GM21737 (cell line): Measurements from ENCODE around the gene SLC15A1.
"Not testable (repeated sequence)": the region's sequence is repeated elsewhere in the genome, so short reads cannot be mapped to it uniquely, and the experiment has no call there.

Source experiments
- ATAC-seq: cut with Tn5 transposase; IDR thresholded peaks from one replicate; pipeline ENCODE4 v1.9.1; 2021; ENCODE audit warnings: mild to moderate bottlenecking, moderate library complexity; ENCODE audit not compliant: unreplicated experiment

The SLC15A1 gene

DNA sequence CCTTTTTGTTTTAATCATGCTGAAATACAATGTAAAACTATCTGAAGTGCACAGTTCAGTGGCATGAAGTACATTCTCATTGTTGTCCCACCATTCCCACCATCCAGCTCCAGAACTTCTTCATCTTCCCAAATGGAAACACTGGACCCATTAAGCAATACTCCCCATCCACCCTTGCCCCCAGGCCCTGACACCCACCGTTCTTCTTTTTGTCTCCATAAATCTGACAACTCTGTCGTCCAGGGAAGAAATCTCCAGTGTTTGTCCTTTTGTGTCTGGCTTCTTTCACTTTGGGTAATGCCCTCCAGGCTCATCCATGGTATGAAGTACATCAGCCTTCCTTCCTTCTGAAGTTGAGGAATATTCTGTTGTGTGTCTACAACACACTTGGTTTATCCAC, 2.6 kb upstream of the SLC15A1 start:
- no peak for ATAC-seq

- not testable (repeated sequence) for ATAC-seq
Measured at GRCh38 chr13:98754468-98754867, 2.0 kb upstream of the SLC15A1 start.

GRCh38 chr13:98751861-98752466, 508 bp downstream of the SLC15A1 start:
- no peak for ATAC-seq

GRCh38 chr13:98751367-98751782, 1.1 kb downstream of the SLC15A1 start:
- no peak for ATAC-seq

DNA sequence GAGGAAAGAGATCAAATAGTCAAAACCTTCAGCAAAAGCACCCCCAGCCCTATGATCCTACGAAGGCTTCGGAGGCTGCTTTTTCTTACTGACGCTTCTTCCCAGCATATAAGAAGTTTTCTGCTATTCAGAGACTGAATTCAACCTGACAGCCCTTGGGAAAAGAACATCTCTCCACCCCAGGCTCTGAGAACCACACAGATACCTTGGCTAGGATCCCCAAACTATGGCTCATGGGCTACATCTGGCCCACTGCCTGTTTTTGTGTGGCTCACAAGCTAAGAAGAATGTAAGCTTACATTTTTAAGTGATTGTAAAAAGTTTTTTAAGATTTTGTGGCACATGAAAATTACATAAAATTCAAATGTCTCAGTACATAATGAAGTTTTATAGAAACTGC, 3.0 kb downstream of the SLC15A1 start:
- ATAC-seq = no peak

GRCh38 chr13:98746968-98747367, 5.5 kb downstream of the SLC15A1 start:
- ATAC-seq = no peak

GRCh38 chr13:98743377-98743776, 9.1 kb downstream of the SLC15A1 start:
- ATAC-seq = no peak

GRCh38 chr13:98742961-98743360, 9.5 kb downstream of the SLC15A1 start:
- ATAC-seq = no peak

DNA sequence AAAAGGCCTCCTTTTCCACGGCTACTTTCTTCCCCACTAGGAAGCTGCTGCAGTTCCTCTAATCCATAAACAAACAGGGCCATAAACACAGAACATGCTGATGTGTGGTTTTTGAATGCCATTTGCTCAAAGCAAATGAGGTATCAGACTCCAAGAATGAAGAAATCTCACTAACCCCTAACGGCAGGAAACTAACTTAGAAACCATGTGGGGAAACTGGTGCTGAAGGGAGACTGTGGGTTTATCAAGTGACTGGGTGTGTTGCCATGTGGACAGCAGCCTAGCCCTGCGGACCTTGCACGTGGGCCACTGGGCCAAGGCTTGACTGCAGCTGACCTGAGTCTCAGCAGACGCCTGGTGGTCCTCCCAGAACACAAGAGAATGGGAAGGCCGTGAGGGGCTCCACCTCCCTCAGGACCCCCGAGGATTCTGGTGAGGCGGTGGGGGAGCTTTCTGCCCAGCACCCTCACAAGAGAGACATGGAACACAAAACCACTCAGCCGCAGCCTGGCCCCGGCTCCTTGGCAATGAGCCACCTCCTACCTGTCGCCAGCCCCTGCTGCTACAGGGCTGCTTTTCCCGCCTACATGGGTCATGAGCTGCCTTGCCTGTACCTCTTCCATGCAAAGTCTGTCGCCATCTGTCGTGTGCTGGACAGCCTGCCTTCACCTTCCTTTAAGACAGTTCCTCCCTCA, 10.6 kb downstream of the SLC15A1 start:
- no peak for ATAC-seq

DNA sequence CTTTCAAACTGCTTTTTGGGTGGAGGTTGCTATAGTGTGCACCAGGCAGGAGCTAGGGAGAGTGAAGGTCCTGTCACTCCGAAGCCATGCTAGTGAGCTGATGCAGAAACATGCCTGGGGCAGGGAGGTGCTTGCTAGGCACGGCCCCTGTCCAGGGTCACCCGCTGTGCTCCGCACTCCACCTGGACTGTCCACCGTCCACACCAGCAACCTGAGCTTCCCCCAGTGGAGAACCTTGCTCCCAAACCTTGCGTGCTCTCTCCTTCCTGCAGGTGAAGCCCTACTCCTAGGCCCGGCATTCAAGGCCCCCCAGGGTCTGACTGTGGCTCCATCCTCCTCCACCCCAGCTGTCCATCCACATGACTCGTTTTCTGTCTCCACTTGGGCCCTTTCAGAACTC, 12.3 kb downstream of the SLC15A1 start:
- no peak for ATAC-seq

DNA sequence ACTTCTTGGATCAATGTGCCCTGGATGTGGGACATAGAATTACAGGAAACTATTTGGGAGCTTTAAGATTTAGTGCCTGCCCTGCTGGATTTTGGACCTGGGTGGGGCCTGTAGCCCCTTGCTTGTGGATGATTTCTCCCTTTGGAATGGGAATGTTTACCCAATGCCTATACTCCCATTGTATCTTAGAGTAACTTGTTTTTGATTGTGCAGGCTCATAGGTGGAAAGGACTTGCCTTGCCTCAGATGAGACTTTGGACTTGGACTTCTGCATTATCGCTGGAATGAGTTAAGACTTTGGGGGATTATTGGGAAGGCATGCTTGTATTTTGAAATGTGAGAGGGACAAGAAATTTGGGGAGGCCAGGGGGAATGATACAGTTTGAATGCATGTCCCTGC, 13.5 kb downstream of the SLC15A1 start:
- no peak for ATAC-seq

DNA sequence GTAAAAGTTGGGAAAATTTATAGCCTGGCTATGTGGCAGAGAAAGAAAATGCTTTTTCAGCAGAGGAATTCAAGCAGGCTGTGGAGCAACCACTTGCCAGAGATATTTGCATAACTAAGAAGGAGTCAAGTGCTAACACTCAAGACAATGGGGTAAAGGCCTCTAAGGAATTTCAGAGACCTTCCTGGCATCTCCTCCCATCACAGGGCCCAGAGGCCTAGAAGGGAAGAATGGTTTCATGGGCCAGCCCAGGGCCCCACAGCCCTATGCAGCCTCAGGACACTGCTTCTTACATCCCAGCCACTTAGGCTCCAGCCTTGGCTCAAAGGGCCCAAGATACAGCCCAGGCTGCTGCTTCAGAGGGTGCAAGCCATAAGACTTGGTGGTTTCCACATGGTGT, 14.3 kb downstream of the SLC15A1 start:
- ATAC-seq = no peak

DNA sequence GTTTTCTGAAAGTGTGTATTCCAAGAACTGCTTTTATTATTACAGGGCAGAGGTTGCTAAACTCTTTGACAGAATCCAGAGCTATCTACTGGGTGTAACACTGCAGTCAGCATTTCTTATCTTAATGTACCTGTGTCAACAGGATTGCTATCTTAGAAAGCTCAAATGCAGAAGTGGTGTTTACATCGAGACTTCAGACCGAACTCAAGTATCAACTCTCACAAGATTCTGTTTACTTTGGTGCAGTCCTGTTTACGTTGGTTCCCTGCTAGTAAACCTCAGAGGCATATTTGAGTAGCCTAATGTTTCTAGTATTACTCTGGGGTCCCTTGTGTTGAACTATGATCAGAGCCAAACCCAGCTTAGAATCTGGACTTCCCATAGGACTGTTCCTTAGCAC, 20.5 kb downstream of the SLC15A1 start:
- no peak for ATAC-seq

GRCh38 chr13:98731038-98731437, 21.4 kb downstream of the SLC15A1 start:
- ATAC-seq = no peak

GRCh38 chr13:98730441-98730840, 22.0 kb downstream of the SLC15A1 start:
- ATAC-seq = no peak

DNA sequence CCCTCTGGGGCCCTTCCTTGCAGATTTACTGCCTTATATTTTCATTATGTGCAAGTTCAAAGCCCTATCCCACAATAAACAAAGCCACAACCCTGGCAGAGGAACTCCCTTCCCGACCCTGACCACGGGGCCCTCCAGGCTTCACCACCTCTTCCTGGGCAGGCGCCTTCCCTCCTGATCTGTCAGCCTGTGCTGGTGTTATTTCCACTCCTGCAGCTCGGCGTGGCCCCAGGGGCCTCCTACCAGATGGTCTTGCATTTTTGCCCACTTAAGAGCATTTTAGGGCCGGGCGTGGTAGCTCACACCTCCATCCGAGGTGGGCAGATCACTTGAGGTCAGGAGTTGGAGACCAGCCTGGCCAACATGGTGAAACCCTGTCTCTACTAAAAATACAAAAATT, 22.8 kb downstream of the SLC15A1 start:
- ATAC-seq = no peak

GRCh38 chr13:98722958-98723357, 29.5 kb downstream of the SLC15A1 start:
- no peak for ATAC-seq

GRCh38 chr13:98721825-98722510, 30.5 kb downstream of the SLC15A1 start:
- no peak for ATAC-seq

DNA sequence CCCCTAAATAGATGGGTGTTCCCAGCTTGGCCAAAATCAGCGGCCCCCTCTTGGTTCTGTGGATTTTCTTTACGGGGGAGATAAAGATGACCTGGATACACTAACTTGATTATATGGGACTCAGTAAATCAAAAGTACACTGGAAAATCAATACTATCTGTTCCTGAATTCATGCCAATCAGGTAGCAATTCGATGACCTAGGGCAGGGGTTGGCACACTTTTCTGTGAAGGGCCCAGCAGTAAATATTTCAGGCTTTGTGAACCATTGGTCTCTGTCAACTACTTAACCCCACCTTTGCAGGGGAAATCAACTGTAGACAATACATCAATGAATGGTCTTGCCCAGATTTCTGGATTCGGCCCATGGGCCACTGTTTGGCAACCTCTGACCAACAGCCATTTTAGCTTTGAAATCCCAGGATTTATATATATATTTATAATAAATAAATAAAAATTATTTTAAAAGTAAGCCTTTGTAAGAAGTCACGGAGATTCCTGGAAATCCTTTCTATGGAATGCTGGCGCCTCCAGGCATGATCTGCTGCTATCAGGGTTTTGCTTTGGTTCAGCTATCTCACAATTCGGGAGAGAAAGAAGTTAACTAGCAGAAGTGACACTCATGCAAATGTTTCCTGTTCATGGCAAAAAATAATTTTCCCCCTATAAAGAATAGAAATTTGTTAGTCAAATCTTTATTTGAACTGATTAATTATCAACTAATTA, 32.8 kb downstream of the SLC15A1 start:
- ATAC-seq = no peak

DNA sequence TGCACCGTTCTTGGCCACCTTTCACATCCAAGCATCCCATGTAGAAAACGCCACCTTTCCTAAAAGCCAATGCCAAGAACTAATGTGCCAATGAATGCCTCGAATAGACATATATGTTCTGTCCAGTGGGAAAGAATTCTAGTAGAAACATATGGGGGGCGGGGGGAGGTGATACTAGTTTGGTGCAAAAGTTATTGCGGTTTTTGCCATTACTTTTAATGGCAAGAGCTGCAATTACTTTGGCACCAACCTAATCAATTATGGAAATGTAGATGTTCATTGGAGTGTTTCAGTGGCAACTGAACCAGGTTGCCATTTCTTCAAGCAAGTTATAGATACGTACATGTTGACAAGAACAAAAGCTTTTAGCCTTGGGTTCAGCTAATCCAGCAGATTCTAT, 34.6 kb downstream of the SLC15A1 start:
- no peak for ATAC-seq

GRCh38 chr13:98717256-98717655, 35.2 kb downstream of the SLC15A1 start:
- ATAC-seq = no peak

- ATAC-seq = no peak
Measured at GRCh38 chr13:98710521-98710920, 42.0 kb downstream of the SLC15A1 start.
